HepG2 (cell line): ENCODE results near the gene PAXX. TPM values are rescaled to one million over a fixed set of nuclear protein-coding genes. Genes with fewer than 3 reads are reported as not detected.
A peak's percentile ranks its signal among the peaks of the same experiment; 100 is the strongest.

ENCODE experiments used
- ATAC-seq: fragments of 200-7000 bp; cut with Tn5 transposase; 3 replicates; pipeline ENCODE4 v1.9.1; 2020; ENCODE audit warnings: mild to moderate bottlenecking, moderate library complexity
- BruUV-seq: library from RNA; stranded (reverse); fragments of 400-500 nt; replicated peaks from 2 replicates; lab custom pipeline; 2021; lab: Mats Ljungman, UMichigan
- CTCF ChIA-PET: fragments of 300-600 bp; formaldehyde crosslinking; extraction: SDS; loops from one replicate; lab custom pipeline; 2021; ENCODE audit warnings: low total read pairs, inconsistent platforms, low intra/inter-chr PET ratio; lab: Yijun Ruan, JAX
- POLR2A ChIA-PET: fragments of 350-600 bp; sonication (Branson Sonifier 250); formaldehyde crosslinking; loops from one replicate; lab custom pipeline; 2020; ENCODE audit warnings: antibody characterized with exemption, inconsistent platforms; lab: Yijun Ruan, JAX
- DNase-seq: peaks from one replicate; pipeline ENCODE4 v3.0.0-alpha.2; 2015; ENCODE audit warnings: low spot score
- FAIRE-seq: peaks from 3 replicates; lab custom pipeline; 2011; peaks lifted over from hg19 to GRCh38; lab: Jason Lieb, UNC
- H2AFZ ChIP-seq: one replicate; pipeline ENCODE4 v1.6.1; 2011; ENCODE audit warnings: low read length, inconsistent platforms
- H3K27ac ChIP-seq: fragments of 300-600 bp; 3 replicates; pipeline ENCODE4 v1.8.0; 2011; ENCODE audit warnings: mixed run types, mild to moderate bottlenecking, mixed read lengths, low read length, inconsistent platforms; ENCODE audit not compliant: insufficient read depth; ENCODE audit errors: extremely low read length
- H3K27me3 ChIP-seq, 2 experiments: fragments of 200-600 bp in 1 of 2; 2 replicates in 1 of 2; 3 replicates in 1 of 2; pipeline versions ENCODE4 v1.6.0 to v1.8.0; 2011; ENCODE audit warnings: low read length in 2 of 2, mild to moderate bottlenecking in 2 of 2, moderate library complexity in 2 of 2, inconsistent platforms in 1 of 2; ENCODE audit not compliant: insufficient read depth in 2 of 2, control insufficient read depth in 1 of 2
- H3K36me3 ChIP-seq, 2 experiments: fragments of 200-600 bp in 1 of 2; replicated peaks in 1 of 2; 2 replicates in 1 of 2; 3 replicates in 1 of 2; pipeline versions ENCODE4 v1.5.1 to v1.8.0; 2011; ENCODE audit warnings: low read length in 2 of 2, inconsistent platforms in 1 of 2; ENCODE audit not compliant: insufficient read depth in 2 of 2, control insufficient read depth in 1 of 2
- H3K4me1 ChIP-seq: 2 replicates; pipeline ENCODE4 v1.5.1; 2012; ENCODE audit warnings: low read length, inconsistent platforms; ENCODE audit not compliant: insufficient read depth
- H3K4me2 ChIP-seq: 2 replicates; pipeline ENCODE4 v1.6.0; 2011; ENCODE audit warnings: low read depth, low read length, inconsistent platforms
- H3K4me3 ChIP-seq, 3 experiments: fragments of 200-600 bp in 1 of 3; sonication (generic), shearing (Covaris generic) in 1 of 3; replicated peaks in 1 of 3; 2 replicates each; pipeline ENCODE4 v1.5.1; 2011 to 2016; ENCODE audit warnings: low read length in 3 of 3, inconsistent platforms in 2 of 3, low read depth in 2 of 3, mild to moderate bottlenecking in 2 of 3, control low read depth in 1 of 3, mixed read lengths in 1 of 3; ENCODE audit not compliant: insufficient read depth in 1 of 3
- H3K79me2 ChIP-seq: one replicate; pipeline ENCODE4 v1.6.1; 2011; ENCODE audit warnings: low read length, inconsistent platforms; ENCODE audit not compliant: insufficient read depth
- H3K9ac ChIP-seq: 2 replicates; pipeline ENCODE4 v1.6.0; 2011; ENCODE audit warnings: mild to moderate bottlenecking, low read depth, low read length, inconsistent platforms; ENCODE audit not compliant: insufficient read depth
- H3K9me3 ChIP-seq: 2 replicates; pipeline ENCODE4 v1.5.1; 2012; ENCODE audit warnings: mild to moderate bottlenecking, low read length
- H4K20me1 ChIP-seq: 2 replicates; pipeline ENCODE4 v1.6.0; 2011; ENCODE audit warnings: inconsistent platforms, mild to moderate bottlenecking, low read length, moderate library complexity; ENCODE audit not compliant: insufficient read depth
- CBFB ChIP-seq: sonication (generic); formaldehyde crosslinking; IDR thresholded peaks from 2 replicates; pipeline ENCODE4 v1.4.0; 2020; ENCODE audit warnings: missing genetic modification reagents
- ZSCAN25 ChIP-seq: sonication (generic); formaldehyde crosslinking; IDR thresholded peaks from 2 replicates; pipeline ENCODE4 v1.8.0; 2022; ENCODE audit warnings: mild to moderate bottlenecking, missing genetic modification reagents
- WGBS: methylation state at CpG from one replicate; pipeline ENCODE4 v1.1.6; 2017; ENCODE audit warnings: low lambda C conversion rate; 5-methylcytosine and 5-hydroxymethylcytosine counted together
- in situ Hi-C: cut with HindIII; loops from 2 replicates; pipeline ENCODE4 v1.10.0; 2017; ENCODE audit warnings: low pct_unique_long_range_greater_than_20kb; ENCODE audit not compliant: extremely low pct_ligation_motif_present
- intact Hi-C: fragments of 100-400 bp; cut with micrococcal nuclease; formaldehyde crosslinking; loops from one replicate; pipeline ENCODE4 v1.10.0; 2022; ENCODE audit not compliant: unreplicated experiment
- polyA plus RNA-seq, 8 experiments: library from polyadenylated mRNA; depleted of rRNA in 3 of 8; stranded (reverse) in 7 of 8; unstranded in 1 of 8; fragments of >200 nt; fragmentation: Illumina TruSeq in 4 of 8; extraction: Trizol in 4 of 8; gene quantifications; 2 replicates each; pipeline versions ENCODE4 v1.2.1 to v1.2.3, GENCODE V29; 2011 to 2016; ENCODE audit warnings: low read depth in 4 of 8, missing spikeins in 1 of 8, mixed read lengths in 1 of 8; ENCODE audit not compliant: insufficient read depth in 1 of 8
- total RNA-seq, 5 experiments: library from RNA; depleted of rRNA; stranded (reverse); fragments of >200 nt; fragmentation: Illumina TruSeq; extraction: Trizol; gene quantifications; 2 replicates each; pipeline ENCODE4 v1.2.3, GENCODE V29; 2016; ENCODE audit warnings: low read depth in 1 of 5
- TF ChIP-seq, protein P1 (sequence below): sonication (generic); formaldehyde crosslinking; IDR thresholded peaks from 2 replicates; pipeline ENCODE4 v1.5.1; 2020; ENCODE audit warnings: mild to moderate bottlenecking, missing genetic modification reagents, moderate library complexity
- TF ChIP-seq, protein P2 (sequence below): sonication (generic); formaldehyde crosslinking; IDR thresholded peaks from 2 replicates; pipeline ENCODE4 v1.4.0; 2020; ENCODE audit warnings: missing genetic modification reagents, borderline replicate concordance

The PAXX gene
- total and polyA plus RNA-seq, 2 of the 13 experiments (the other 11 are each of a cell fraction or from before 2014, with no cell fraction given) = 14.0 to 31.9 TPM

DNA sequence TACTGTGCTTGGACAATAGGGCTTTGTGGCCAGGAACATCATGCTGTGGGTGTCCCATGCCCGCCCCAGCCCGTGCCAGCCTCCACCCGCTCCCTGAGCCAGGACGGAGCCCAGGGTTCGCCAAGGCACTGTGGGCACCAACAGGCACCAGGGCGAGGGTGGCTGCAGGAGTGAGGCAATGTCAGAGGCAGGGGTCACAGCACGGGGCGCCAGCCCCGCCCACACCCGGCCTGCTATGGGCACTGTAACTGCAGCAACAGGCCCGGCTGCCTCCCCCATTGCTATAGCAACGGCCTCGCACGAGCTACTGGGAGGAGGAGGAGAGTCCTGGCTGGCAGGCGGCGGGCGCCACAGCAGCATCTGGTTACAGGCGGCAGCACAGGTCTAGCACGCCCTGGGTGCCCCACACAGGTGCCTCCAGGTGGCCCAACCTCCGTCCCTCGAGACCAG, 33.3 kb downstream of the PAXX start (continued):
- TF ChIP-seq, protein P1, sequence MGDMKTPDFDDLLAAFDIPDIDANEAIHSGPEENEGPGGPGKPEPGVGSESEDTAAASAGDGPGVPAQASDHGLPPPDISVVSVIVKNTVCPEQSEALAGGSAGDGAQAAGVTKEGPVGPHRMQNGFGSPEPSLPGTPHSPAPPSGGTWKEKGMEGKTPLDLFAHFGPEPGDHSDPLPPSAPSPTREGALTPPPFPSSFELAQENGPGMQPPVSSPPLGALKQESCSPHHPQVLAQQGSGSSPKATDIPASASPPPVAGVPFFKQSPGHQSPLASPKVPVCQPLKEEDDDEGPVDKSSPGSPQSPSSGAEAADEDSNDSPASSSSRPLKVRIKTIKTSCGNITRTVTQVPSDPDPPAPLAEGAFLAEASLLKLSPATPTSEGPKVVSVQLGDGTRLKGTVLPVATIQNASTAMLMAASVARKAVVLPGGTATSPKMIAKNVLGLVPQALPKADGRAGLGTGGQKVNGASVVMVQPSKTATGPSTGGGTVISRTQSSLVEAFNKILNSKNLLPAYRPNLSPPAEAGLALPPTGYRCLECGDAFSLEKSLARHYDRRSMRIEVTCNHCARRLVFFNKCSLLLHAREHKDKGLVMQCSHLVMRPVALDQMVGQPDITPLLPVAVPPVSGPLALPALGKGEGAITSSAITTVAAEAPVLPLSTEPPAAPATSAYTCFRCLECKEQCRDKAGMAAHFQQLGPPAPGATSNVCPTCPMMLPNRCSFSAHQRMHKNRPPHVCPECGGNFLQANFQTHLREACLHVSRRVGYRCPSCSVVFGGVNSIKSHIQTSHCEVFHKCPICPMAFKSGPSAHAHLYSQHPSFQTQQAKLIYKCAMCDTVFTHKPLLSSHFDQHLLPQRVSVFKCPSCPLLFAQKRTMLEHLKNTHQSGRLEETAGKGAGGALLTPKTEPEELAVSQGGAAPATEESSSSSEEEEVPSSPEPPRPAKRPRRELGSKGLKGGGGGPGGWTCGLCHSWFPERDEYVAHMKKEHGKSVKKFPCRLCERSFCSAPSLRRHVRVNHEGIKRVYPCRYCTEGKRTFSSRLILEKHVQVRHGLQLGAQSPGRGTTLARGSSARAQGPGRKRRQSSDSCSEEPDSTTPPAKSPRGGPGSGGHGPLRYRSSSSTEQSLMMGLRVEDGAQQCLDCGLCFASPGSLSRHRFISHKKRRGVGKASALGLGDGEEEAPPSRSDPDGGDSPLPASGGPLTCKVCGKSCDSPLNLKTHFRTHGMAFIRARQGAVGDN (CRISPR knock-in tag) = peak; percentile 38; the same call in 1 of the 2 replicates

DNA sequence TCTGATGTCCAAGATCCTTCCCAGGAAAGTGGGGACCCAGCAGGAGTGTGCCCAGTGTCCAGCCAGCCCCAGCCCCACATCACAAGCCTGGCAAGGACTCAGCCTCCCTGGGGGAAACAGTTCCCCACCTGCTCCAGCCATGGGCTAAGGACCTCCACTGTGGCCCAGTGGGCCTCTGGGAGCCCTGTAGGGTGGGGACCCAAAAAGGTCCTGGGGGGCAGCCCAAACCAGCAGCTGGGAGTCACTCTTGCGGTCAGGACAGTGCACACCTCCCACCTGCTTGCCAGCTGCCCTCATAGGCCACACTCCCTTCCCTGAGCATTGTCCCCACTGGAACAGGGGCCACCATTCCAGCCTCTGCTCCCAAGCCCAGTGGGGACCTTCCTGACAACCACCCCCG, 34.2 kb downstream of the PAXX start:
- Histone ChIP-seq H3K9me3 (no peaks in the 10 kb centered on the region), H3K79me2 (no peaks in the 10 kb centered on the region), H4K20me1 (no peaks in the 10 kb centered on the region), H3K9ac (no peak overlapping the region)
- CTCF ChIA-PET = no interaction called here
- DNase-seq = no peak
- intact Hi-C loops = no loop called here
- POLR2A ChIA-PET = no interaction called here
- no TSS peak for BruUV-seq
- TF ChIP-seq ZSCAN25 (CRISPR knock-in tag) (no peak), CBFB (CRISPR knock-in tag) (no peak)
- TF ChIP-seq, protein P2, sequence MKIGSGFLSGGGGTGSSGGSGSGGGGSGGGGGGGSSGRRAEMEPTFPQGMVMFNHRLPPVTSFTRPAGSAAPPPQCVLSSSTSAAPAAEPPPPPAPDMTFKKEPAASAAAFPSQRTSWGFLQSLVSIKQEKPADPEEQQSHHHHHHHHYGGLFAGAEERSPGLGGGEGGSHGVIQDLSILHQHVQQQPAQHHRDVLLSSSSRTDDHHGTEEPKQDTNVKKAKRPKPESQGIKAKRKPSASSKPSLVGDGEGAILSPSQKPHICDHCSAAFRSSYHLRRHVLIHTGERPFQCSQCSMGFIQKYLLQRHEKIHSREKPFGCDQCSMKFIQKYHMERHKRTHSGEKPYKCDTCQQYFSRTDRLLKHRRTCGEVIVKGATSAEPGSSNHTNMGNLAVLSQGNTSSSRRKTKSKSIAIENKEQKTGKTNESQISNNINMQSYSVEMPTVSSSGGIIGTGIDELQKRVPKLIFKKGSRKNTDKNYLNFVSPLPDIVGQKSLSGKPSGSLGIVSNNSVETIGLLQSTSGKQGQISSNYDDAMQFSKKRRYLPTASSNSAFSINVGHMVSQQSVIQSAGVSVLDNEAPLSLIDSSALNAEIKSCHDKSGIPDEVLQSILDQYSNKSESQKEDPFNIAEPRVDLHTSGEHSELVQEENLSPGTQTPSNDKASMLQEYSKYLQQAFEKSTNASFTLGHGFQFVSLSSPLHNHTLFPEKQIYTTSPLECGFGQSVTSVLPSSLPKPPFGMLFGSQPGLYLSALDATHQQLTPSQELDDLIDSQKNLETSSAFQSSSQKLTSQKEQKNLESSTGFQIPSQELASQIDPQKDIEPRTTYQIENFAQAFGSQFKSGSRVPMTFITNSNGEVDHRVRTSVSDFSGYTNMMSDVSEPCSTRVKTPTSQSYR = no peak
- TF ChIP-seq, all 625 proteins: peak for 0
- no peaks in the 10 kb centered on the region for H3K36me3 ChIP-seq
- 67% methylated on average over 2 of the region's 2 CpGs for WGBS
- peak overlapping the region; percentile 84 for H3K4me2 ChIP-seq
- no peak for ATAC-seq
- peaks cover 86% of the 10 kb centered on the region for H3K4me1 ChIP-seq
- H3K4me3 ChIP-seq = no peak overlapping the region; a peak in 1 of 6 replicates
- in situ Hi-C loops = no loop called here
- no peak for FAIRE-seq
- H3K27ac ChIP-seq = no peak overlapping the region
- H3K27me3 ChIP-seq = peaks cover 0 to 16% of the 10 kb centered on the region in 2 experiments; a peak in 2 of 5 replicates
- H2AFZ ChIP-seq = no peak overlapping the region
